Kasumi-1 (cell line): ENCODE results near the gene TEX36.
"Not testable (repeated sequence)": the region's sequence is repeated elsewhere in the genome, so short reads cannot be mapped to it uniquely, and the experiment has no call there.

ENCODE experiments used
- DNase-seq, 2 experiments: peaks; one replicate each; lab custom pipeline; 2025; lab: John Stamatoyannopoulos, UW

The TEX36 gene

GRCh38 chr10:125683063-125683462 lies at the start of gene TEX36:
TSS of gene TEX36 (minus strand) at chr10:125683163. CDS start at chr10:125682989, 174 bp downstream.
- no peak for DNase-seq

GRCh38 chr10:125727436-125727835 lies 44.5 kb upstream of the TEX36 start:
- DNase-seq, result no peak

GRCh38 chr10:125726914-125727313 lies 44.0 kb upstream of the TEX36 start:
- DNase-seq, result no peak

- no peak for DNase-seq
These were observed 39.8 kb upstream of the TEX36 start for GRCh38 chr10:125722811-125723210.

- no peak for DNase-seq
These were observed 38.1 kb upstream of the TEX36 start for GRCh38 chr10:125721035-125721434.

- peak; percentile 14 to 19 for DNase-seq
These were observed 37.0 kb upstream of the TEX36 start for GRCh38 chr10:125720002-125720382.

- peak; percentile 100 for DNase-seq
These were observed 36.4 kb upstream of the TEX36 start, which contains the start of gene EDRF1 for GRCh38 chr10:125719173-125720001. TSS of gene EDRF1 (plus strand) at chr10:125719709. CDS start at chr10:125719808, 99 bp downstream.

- not testable (repeated sequence) for DNase-seq
These were observed 31.8 kb upstream of the TEX36 start for GRCh38 chr10:125714728-125715127.

GRCh38 chr10:125711110-125711750 lies 28.3 kb upstream of the TEX36 start:
- no peak for DNase-seq

- no peak for DNase-seq
These were observed 26.9 kb upstream of the TEX36 start for GRCh38 chr10:125709553-125710474.

- DNase-seq, result no peak
These were observed 26.1 kb upstream of the TEX36 start for GRCh38 chr10:125708971-125709503.

GRCh38 chr10:125707541-125708468 lies 24.8 kb upstream of the TEX36 start:
- no peak for DNase-seq

- peak; percentile 32 to 44 for DNase-seq
These were observed 17.5 kb upstream of the TEX36 start for GRCh38 chr10:125700355-125700911.

GRCh38 chr10:125699562-125700143 lies 16.7 kb upstream of the TEX36 start:
- no peak for DNase-seq

GRCh38 chr10:125698481-125698998 lies 15.6 kb upstream of the TEX36 start:
- no peak for DNase-seq

- DNase-seq, result not testable (repeated sequence)
These were observed 13.9 kb upstream of the TEX36 start for GRCh38 chr10:125696884-125697283.

- DNase-seq, result no peak
These were observed 11.9 kb upstream of the TEX36 start for GRCh38 chr10:125694883-125695282.

GRCh38 chr10:125693524-125693847 lies 10.5 kb upstream of the TEX36 start:
- DNase-seq, result no peak

- no peak for DNase-seq
These were observed 9.9 kb upstream of the TEX36 start for GRCh38 chr10:125692601-125693523.
